ENCODE data around the gene TMEM26. TPM values are rescaled to one million over a fixed set of nuclear protein-coding genes. Genes with fewer than 3 reads are reported as not detected.

The TMEM26 gene
- total RNA-seq, 4 donors from 2014 or later, result 0.95 to 2.0 (median 1.3) TPM

DNA sequence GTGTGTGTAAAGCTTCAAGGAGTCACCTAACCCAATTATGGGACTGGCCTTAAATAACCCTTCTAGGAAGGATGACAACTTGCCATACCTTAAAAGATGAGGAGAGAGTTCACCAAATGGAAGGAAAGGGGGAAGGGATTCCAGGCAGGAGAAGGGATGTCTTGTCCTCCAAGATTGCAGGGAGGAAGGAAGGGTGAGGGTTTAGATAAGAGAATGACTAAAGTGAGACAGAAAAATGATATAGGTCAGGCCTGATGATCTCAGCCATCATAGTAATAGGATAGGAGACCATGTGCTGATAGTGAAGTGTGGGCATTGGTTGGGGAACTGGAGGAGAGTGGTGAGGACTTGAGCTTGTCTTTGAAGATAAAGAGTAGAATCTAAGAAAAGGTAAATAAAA, 7.7 kb upstream of the TMEM26 start:
- TF ChIP-seq CTCF (IDR thresholded peaks at IDR 0.05), result no peak
- no peak for ATAC-seq (ENCODE audit: low FRiP score)

DNA sequence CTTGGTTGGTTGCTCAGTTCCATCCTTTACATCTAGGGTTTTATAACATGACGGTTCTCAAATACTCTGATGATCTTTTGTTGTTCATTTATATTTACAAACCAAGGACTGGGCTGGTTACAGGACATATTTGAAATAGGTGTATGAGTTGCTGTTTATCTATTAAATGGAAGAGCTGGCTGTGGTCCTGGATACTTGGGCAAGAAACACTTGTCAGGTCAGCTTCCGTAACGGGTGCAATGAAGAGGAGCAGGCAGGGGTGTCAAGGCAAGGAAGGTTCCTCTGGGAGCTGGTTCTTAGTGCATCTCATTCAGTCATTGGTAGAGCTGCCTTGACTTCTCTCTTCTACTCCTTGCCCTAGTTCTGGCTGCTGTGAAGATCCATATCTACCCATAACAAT, 4.8 kb upstream of the TMEM26 start:
- no peak for TF ChIP-seq CTCF (IDR thresholded peaks at IDR 0.05)
- DNase-seq (ENCODE audit: low spot score) (no peak), ATAC-seq (ENCODE audit: low FRiP score) (no peak)

More for the DNA sequence above, 7.7 kb upstream of the TMEM26 start:
- DNase-seq (ENCODE audit: low spot score), result no peak

DNA sequence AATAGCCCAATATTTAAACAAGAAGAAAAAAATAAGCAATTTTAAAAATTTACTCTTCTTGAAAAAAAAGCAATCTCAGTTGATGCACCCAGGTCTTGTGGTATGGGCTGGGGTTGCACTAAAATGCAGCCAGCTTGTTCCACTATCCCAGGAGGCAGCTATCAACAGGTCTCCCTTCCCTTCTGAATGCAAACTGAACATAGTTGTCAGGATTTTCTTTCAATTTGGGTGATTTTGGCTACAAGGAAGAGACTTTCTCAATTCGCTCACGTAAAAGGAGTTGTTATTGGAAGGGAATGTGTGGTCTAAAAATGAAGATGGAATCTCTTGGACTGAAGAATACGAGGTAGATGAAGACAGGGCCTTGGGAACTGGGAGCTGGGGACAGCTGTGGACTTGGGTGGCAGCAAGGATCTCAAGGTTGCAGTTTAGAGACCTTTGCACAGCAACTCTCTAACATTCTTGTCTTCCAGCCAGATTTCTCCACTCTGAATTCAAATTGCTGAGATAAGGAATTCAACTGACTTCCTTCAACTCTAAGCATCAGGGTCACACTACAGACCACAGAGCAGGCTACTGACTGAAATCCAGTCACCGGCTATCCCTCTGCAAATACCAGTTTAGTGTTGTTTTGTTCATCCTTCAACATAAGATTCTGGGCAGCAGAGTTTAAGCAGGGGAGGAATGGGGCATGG, 3.1 kb upstream of the TMEM26 start:
- TF ChIP-seq CTCF (IDR thresholded peaks at IDR 0.05), result no peak
- DNase-seq (ENCODE audit: low spot score) (no peak), ATAC-seq (ENCODE audit: low FRiP score) (no peak)

DNA sequence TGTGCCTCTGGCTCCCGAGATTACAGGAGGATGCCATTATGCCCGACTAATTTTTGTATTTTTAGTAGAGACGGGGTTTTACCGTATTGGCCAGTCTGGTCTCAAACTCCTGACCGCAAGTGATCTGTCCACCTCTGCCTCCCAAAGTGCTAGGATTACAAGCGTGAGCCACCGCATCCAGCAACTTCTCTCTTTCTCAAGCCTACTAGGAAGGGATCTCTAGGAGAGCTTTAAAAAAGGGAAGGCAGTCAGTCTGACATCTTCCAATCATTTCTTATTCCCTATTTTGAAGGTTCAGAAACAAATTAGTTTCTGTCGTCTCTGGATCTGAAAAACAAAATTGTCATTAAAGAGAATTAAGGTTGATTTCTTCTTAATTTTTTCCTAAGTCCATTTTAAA, 2.5 kb upstream of the TMEM26 start:
- no peak for TF ChIP-seq CTCF (IDR thresholded peaks at IDR 0.05)
- DNase-seq (ENCODE audit: low spot score) (no peak), ATAC-seq (ENCODE audit: low FRiP score) (no peak)

- DNase-seq (ENCODE audit: low spot score) (no peak), ATAC-seq (ENCODE audit: low FRiP score) (no peak)
- TF ChIP-seq CTCF (IDR thresholded peaks at IDR 0.05), result no peak
These were observed 1.4 kb upstream of the TMEM26 start for GRCh38 chr10:61454541-61454940.

GRCh38 chr10:61452151-61452651, 980 bp downstream of the TMEM26 start:
- DNase-seq (ENCODE audit: low spot score) (no peak), ATAC-seq (ENCODE audit: low FRiP score) (peak; percentile 19)
- no peak for TF ChIP-seq CTCF (IDR thresholded peaks at IDR 0.05)

DNA sequence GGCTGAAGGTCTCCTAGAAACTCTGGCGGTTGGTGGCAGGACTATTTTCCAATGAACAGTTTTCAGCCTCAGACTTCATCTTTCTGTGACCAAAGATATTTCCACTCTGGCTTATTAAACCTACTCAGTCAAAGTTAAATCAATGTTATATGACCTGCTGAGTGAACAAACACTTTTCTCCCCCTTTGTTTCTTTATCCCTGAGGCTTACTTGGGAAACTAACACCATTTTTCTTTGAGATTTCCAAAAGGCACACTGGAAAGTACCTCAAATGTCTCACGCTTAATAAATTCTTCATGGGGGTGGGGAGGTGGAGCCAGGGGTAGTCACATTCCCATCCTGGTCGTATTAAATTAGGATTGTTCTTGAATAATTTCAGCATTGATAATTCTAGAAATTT, 1.8 kb downstream of the TMEM26 start:
- DNase-seq (ENCODE audit: low spot score) (no peak), ATAC-seq (ENCODE audit: low FRiP score) (no peak)
- TF ChIP-seq CTCF (IDR thresholded peaks at IDR 0.05), result no peak

Measured in omental fat pad (tissue), 4 donors.